SK-N-SH (cell line): ENCODE results near the gene ALDH1L1. TPM values are rescaled to one million over a fixed set of nuclear protein-coding genes. Genes with fewer than 3 reads are reported as not detected.

Source experiments
- CTCF ChIA-PET: fragments of 300-600, 350-600 bp; formaldehyde crosslinking; extraction: SDS; loops from one replicate; lab custom pipeline; 2021; lab: Yijun Ruan, JAX
- POLR2A ChIA-PET: fragments of 350-600 bp; sonication (Branson Sonifier 250); formaldehyde crosslinking; extraction: SDS; loops from one replicate; lab custom pipeline; 2020; ENCODE audit warnings: antibody characterized with exemption, inconsistent platforms; lab: Yijun Ruan, JAX
- DNase-seq: peaks from one replicate; pipeline ENCODE4 v3.0.0; 2012
- H2AFZ ChIP-seq: fragments of 200-600 bp; sonication (generic); 2 replicates; pipeline ENCODE4 v1.8.1; 2016; ENCODE audit warnings: antibody characterized with exemption, mild to moderate bottlenecking, low read depth
- H3F3A ChIP-seq: fragments of 200-600 bp; sonication (generic); replicated peaks from 2 replicates; pipeline ENCODE3; 2016; ENCODE audit warnings: antibody characterized with exemption, mild to moderate bottlenecking; ENCODE audit not compliant: insufficient read depth
- H3K27ac ChIP-seq, 2 experiments: fragments of 200-500 bp in 1 of 2; fragments of 200-600 bp in 1 of 2; sonication (Bioruptor generic) in 1 of 2; sonication (generic), shearing (Covaris generic) in 1 of 2; 2 replicates each; pipeline versions ENCODE4 v1.5.1 to v1.6.1; 2014 to 2016; ENCODE audit warnings: low read depth in 2 of 2, inconsistent platforms in 1 of 2, low read length in 1 of 2, mild to moderate bottlenecking in 1 of 2, mixed read lengths in 1 of 2
- H3K27me3 ChIP-seq: fragments of 200-600 bp; sonication (generic), shearing (Covaris generic); 2 replicates; pipeline ENCODE4 v1.6.1; 2016; ENCODE audit warnings: mixed run types; ENCODE audit not compliant: insufficient read depth
- H3K36me3 ChIP-seq, 2 experiments: fragments of 200-500 bp in 1 of 2; fragments of 200-600 bp in 1 of 2; sonication (Bioruptor generic) in 1 of 2; sonication (generic) in 1 of 2; replicated peaks in 1 of 2; 2 replicates each; pipeline versions ENCODE3 to v1.5.1; 2014 to 2016; ENCODE audit warnings: low read length in 1 of 2, mild to moderate bottlenecking in 1 of 2; ENCODE audit not compliant: insufficient read depth in 2 of 2, control insufficient read depth in 1 of 2
- H3K4me1 ChIP-seq, 2 experiments: fragments of 200-500 bp in 1 of 2; fragments of 200-600 bp in 1 of 2; sonication (Bioruptor generic) in 1 of 2; sonication (generic), shearing (Covaris generic) in 1 of 2; 2 replicates each; pipeline versions ENCODE4 v1.5.1 to v1.6.1; 2014 to 2016; ENCODE audit warnings: low read depth in 1 of 2, low read length in 1 of 2, mixed run types in 1 of 2; ENCODE audit not compliant: insufficient read depth in 2 of 2, control insufficient read depth in 1 of 2
- H3K4me2 ChIP-seq: fragments of 200-600 bp; sonication (generic), shearing (Covaris generic); 2 replicates; pipeline ENCODE4 v1.6.1; 2017; ENCODE audit warnings: mixed run types
- H3K4me3 ChIP-seq, 2 experiments: fragments of 200-500 bp in 1 of 2; fragments of 200-600 bp in 1 of 2; sonication (Bioruptor generic) in 1 of 2; sonication (generic), shearing (Covaris generic) in 1 of 2; 2 replicates each; pipeline versions ENCODE4 v1.5.1 to v1.8.1; 2014 to 2016; ENCODE audit warnings: low read depth in 2 of 2, inconsistent platforms in 1 of 2, low read length in 1 of 2, mild to moderate bottlenecking in 1 of 2, mixed read lengths in 1 of 2, moderate library complexity in 1 of 2
- H3K79me2 ChIP-seq: fragments of 200-600 bp; sonication (generic); 2 replicates; pipeline ENCODE4 v1.8.1; 2017; ENCODE audit warnings: mild to moderate bottlenecking; ENCODE audit not compliant: insufficient read depth
- H3K9ac ChIP-seq: fragments of 200-600 bp; sonication (generic); 2 replicates; pipeline ENCODE4 v1.6.1; 2017; ENCODE audit warnings: mixed run types
- H3K9me2 ChIP-seq: fragments of 200-600 bp; sonication (generic); 2 replicates; pipeline ENCODE4 v1.6.1; 2017; ENCODE audit warnings: mixed run types
- H3K9me3 ChIP-seq: fragments of 200-600 bp; sonication (generic); 2 replicates; pipeline ENCODE4 v1.6.1; 2017; ENCODE audit warnings: mixed run types, mild to moderate bottlenecking, moderate library complexity
- H4K20me1 ChIP-seq: fragments of 200-600 bp; sonication (generic); 2 replicates; pipeline ENCODE4 v1.6.1; 2017; ENCODE audit warnings: mild to moderate bottlenecking, mixed run types; ENCODE audit not compliant: insufficient read depth
- CHD2 ChIP-seq: fragments of 150-350 bp; IDR thresholded peaks from 2 replicates; pipeline ENCODE4 v1.6.1; 2018; ENCODE audit warnings: low read length; ENCODE audit not compliant: partially characterized antibody
- EP300 ChIP-seq, 2 experiments: IDR thresholded peaks; 2 replicates each; pipeline versions ENCODE4 v1.4.0 to v1.6.1; 2012; ENCODE audit warnings: borderline replicate concordance in 1 of 2, low read depth in 1 of 2, low read length in 1 of 2
- FOXJ3 ChIP-seq: sonication (generic); formaldehyde crosslinking; IDR thresholded peaks from 2 replicates; pipeline ENCODE4 v1.5.1; 2020; ENCODE audit warnings: mild to moderate bottlenecking, missing genetic modification reagents
- FOXM1 ChIP-seq: IDR thresholded peaks from 2 replicates; pipeline ENCODE4 v1.4.0; 2012; ENCODE audit warnings: low read depth, mild to moderate bottlenecking
- MEF2A ChIP-seq: IDR thresholded peaks from 2 replicates; pipeline ENCODE4 v1.4.0; 2012; ENCODE audit warnings: low read depth, borderline replicate concordance
- NRF1 ChIP-seq: IDR thresholded peaks from 2 replicates; pipeline ENCODE4 v1.6.1; 2012; ENCODE audit warnings: low read depth, mild to moderate bottlenecking, low read length
- RXRA ChIP-seq: IDR thresholded peaks from 2 replicates; pipeline ENCODE4 v1.4.0; 2012; ENCODE audit warnings: low read depth, mild to moderate bottlenecking, borderline replicate concordance
- TAF1 ChIP-seq: IDR thresholded peaks from 2 replicates; pipeline ENCODE4 v1.6.1; 2012; ENCODE audit warnings: low read depth, mild to moderate bottlenecking, low read length, moderate library complexity, borderline replicate concordance
- TCF12 ChIP-seq: IDR thresholded peaks from 2 replicates; pipeline ENCODE4 v1.4.0; 2012
- TEAD4 ChIP-seq: IDR thresholded peaks from 2 replicates; pipeline ENCODE4 v1.4.0; 2012; ENCODE audit warnings: mild to moderate bottlenecking, borderline replicate concordance; ENCODE audit not compliant: insufficient read depth
- WGBS: methylation state at CpG from one replicate; pipeline ENCODE4 v1.1.6; 2017; ENCODE audit warnings: low lambda C conversion rate; 5-methylcytosine and 5-hydroxymethylcytosine counted together
- polyA plus RNA-seq, 3 experiments: library from polyadenylated mRNA; depleted of rRNA; stranded (reverse); fragments of >200 nt; gene quantifications; 2 replicates each; pipeline ENCODE4 v1.2.3, GENCODE V29; 2012
- TF ChIP-seq, protein P1 (sequence below): IDR thresholded peaks from 2 replicates; pipeline ENCODE4 v1.4.0; 2012; ENCODE audit warnings: low read depth, borderline replicate concordance

The ALDH1L1 gene
- 0.03 TPM in 1 of 2 replicates, not detected in the other for polyA plus RNA-seq (2012; rRNA removed)
- 0.07 and 0.14 TPM in 2 replicates for polyA plus RNA-seq (2012; cell fraction: cytosol; rRNA removed)
- polyA plus RNA-seq (2012; cell fraction: nucleus; rRNA removed): 0.08 and 0.19 TPM in 2 replicates

DNA sequence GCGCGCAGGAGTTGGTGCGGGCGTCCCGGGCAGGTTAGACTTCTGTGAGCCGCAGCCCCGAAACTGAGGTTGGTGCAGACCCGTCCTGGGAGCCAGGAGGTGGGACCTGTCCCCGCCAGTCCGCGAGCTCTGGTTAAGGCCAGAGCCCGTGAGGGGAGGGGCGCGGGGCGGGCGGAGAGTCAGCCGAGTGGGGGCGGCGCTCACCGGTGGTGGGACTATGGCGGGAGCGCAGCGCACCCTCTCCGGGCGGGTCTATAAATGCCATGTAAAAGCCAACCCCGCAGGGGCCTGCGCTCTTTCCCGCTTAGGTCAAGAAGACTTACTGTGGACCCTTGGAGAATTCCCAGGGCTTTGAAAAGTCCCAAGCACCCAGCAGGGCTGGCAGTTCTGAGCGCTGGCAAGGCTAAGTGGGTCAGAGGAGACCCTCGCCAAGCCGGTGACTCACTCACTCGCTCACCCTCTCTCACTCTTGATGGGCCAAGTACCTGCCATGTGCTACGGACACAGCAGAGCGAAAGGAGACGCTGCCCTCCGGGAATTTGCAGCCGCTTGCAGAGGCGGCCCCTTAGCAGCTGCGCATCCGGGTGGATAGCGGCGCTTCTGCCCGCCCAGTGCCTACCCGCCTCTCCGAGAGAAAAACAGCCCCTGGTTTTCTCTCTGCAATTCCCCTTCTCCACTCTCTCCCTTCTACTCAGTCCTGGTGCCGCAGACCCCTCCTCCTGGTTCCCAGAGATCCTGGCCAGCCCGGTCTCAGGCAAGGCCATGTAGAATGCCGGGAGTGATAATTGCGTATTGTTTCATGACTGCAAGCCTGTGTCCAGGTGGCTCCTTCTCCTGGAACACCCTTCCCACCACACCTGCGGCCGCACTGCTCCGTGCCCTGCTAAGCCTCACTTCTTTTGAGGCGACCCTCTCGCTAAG is at the start of gene ALDH1L1:
Gene ALDH1L1, minus strand, starts transcription at position 110 of the 921 bp plus-strand sequence. CDS start 19,607 bp downstream, outside the sequence.
- H3K79me2 ChIP-seq: no peaks in the 10 kb centered on the region
- H3K36me3 ChIP-seq: no peaks in the 10 kb centered on the region
- CTCF ChIA-PET: interaction anchor here (0.8 to 1.7 kb wide), 7 partner anchors 17 to 167 kb away, joined by 3 to 6 read pairs (median 4); no protein-coding TSS in a partner anchor
- peaks cover 0 to 10% of the 10 kb centered on the region in 2 experiments; a peak in 1 of 4 replicates for H3K4me1 ChIP-seq
- H4K20me1 ChIP-seq: no peaks in the 10 kb centered on the region
- H3F3A ChIP-seq: no peaks in the 10 kb centered on the region
- TF ChIP-seq MEF2A (no peak), EP300 (IDR thresholded peaks at IDR 0.05; ENCODE audit: borderline replicate concordance in 1 of 2, low read depth in 1 of 2, low read length in 1 of 2) (no peak), TEAD4 (no peak), CHD2 (no peak), NRF1 (0 out of 2 replicates have a peak, but pooled peaks have one; percentile 9)
- H3K27ac ChIP-seq: no peak within 1 kb of the TSS
- H2AFZ ChIP-seq: 0 out of 2 replicates have a peak within 1 kb of the TSS, but pooled peaks have one; percentile 56
- H3K4me3 ChIP-seq: peak within 1 kb of the TSS in 1 of 2 experiments; percentile 45; a peak in 2 of 4 replicates
- peaks cover 54% of the 10 kb centered on the region for H3K27me3 ChIP-seq
- H3K4me2 ChIP-seq: peak within 1 kb of the TSS; percentile 73; the same call in 1 of the 2 replicates
- no peaks in the 10 kb centered on the region for H3K9me3 ChIP-seq
- no peaks in the 10 kb centered on the region for H3K9me2 ChIP-seq
- no peak within 1 kb of the TSS for H3K9ac ChIP-seq
- POLR2A ChIA-PET: no interaction called here
- 25% methylated on average over 33 of the region's 54 CpGs for WGBS
- peak; percentile 76 for DNase-seq

DNA sequence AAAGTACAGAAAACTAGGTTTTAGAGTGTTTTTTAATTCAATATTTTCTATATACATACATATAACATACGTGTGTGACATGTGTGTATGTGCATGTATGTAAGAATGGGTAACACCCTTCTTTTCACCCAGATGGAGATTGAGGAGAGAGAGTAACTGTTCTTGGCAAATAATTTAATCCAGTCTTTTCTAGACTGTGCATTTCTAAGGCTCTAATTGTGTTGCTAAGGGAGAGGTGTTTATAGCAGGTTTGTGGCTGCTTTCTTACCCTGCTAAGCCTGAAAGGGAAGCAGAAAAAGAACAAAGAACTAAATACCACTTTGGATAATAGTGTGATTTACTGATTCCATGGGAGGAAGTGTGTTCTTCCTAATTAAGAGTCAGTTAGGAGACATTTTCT is 46.0 kb upstream of the ALDH1L1 start:
- no peaks in the 10 kb centered on the region for H3K79me2 ChIP-seq
- DNase-seq: no peak
- no peak overlapping the region for H2AFZ ChIP-seq
- no peak overlapping the region for H3K9ac ChIP-seq
- no peaks in the 10 kb centered on the region for H3K36me3 ChIP-seq
- H3K4me3 ChIP-seq: no peak overlapping the region
- no peaks in the 10 kb centered on the region for H3K27me3 ChIP-seq
- H3K9me3 ChIP-seq: peaks cover 8% of the 10 kb centered on the region; the same call in 1 of the 2 replicates
- H3K4me2 ChIP-seq: no peak overlapping the region
- no peaks in the 10 kb centered on the region for H3K4me1 ChIP-seq
- H4K20me1 ChIP-seq: no peaks in the 10 kb centered on the region
- CTCF ChIA-PET: interaction anchor here (1.5 kb wide), 1 partner anchor 92 kb away, joined by 4 read pairs; no protein-coding TSS in a partner anchor
- POLR2A ChIA-PET: no interaction called here
- 14% methylated on average over 1 of the region's 1 CpG for WGBS
- TF ChIP-seq NRF1: no peak
- TF ChIP-seq FOXM1: no peak
- no peak for TF ChIP-seq MEF2A
- no peak for TF ChIP-seq RXRA
- TF ChIP-seq FOXJ3 (CRISPR knock-in tag): no peak
- no peak for TF ChIP-seq TAF1
- no peak for TF ChIP-seq TCF12
- TF ChIP-seq, protein P1, sequence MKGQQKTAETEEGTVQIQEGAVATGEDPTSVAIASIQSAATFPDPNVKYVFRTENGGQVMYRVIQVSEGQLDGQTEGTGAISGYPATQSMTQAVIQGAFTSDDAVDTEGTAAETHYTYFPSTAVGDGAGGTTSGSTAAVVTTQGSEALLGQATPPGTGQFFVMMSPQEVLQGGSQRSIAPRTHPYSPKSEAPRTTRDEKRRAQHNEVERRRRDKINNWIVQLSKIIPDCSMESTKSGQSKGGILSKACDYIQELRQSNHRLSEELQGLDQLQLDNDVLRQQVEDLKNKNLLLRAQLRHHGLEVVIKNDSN: no peak
- no peaks in the 10 kb centered on the region for H3K9me2 ChIP-seq
- no peak overlapping the region for H3K27ac ChIP-seq
- H3F3A ChIP-seq: no peaks in the 10 kb centered on the region
